ENCODE measurements around the gene LINGO1.

GRCh38 chr15:77571741-77572140, 61.0 kb downstream of the LINGO1 start:
- no peak for TF ChIP-seq FOS (IDR thresholded peaks at IDR 0.05; ENCODE audit: borderline replicate concordance, insufficient read depth, low read length)
- no peak for TF ChIP-seq POLR2A (IDR thresholded peaks at IDR 0.05; ENCODE audit: low read depth, low read length)
- no peak for TF ChIP-seq CTCF (IDR thresholded peaks at IDR 0.05; ENCODE audit: extremely low read depth in 1 of 2, insufficient read depth in 1 of 2, low read depth in 1 of 2, low read length in 2 of 2)
- no peak for TF ChIP-seq EZH2 (IDR thresholded peaks at IDR 0.05; ENCODE audit: borderline replicate concordance, low read depth, low read length, severe bottlenecking)

Measured in endothelial cell of umbilical vein (primary cell).